Endothelial cell (in vitro differentiated cells): ENCODE results near the gene MAML2. TPM values are rescaled to one million over a fixed set of nuclear protein-coding genes. Genes with fewer than 3 reads are reported as not detected.

ENCODE experiments used
- DNase-seq: peaks from one replicate; pipeline ENCODE4 v3.0.0; 2021; ENCODE audit warnings: low spot score
- H3K27ac Mint-ChIP-seq: one replicate; pipeline ENCODE4 v1.8.0; 2021; ENCODE audit warnings: mixed read lengths, inconsistent platforms; ENCODE audit not compliant: unreplicated experiment
- H3K27me3 Mint-ChIP-seq: one replicate; pipeline ENCODE4 v1.8.0; 2021; ENCODE audit warnings: mild to moderate bottlenecking, moderate library complexity, mixed read lengths, inconsistent platforms; ENCODE audit not compliant: unreplicated experiment
- H3K36me3 Mint-ChIP-seq: one replicate; pipeline ENCODE4 v1.8.0; 2021; ENCODE audit warnings: mild to moderate bottlenecking, low read depth, mixed read lengths, inconsistent platforms; ENCODE audit not compliant: unreplicated experiment
- H3K4me1 Mint-ChIP-seq: one replicate; pipeline ENCODE4 v1.8.0; 2021; ENCODE audit warnings: mild to moderate bottlenecking, mixed read lengths, inconsistent platforms; ENCODE audit not compliant: unreplicated experiment
- H3K4me3 Mint-ChIP-seq: one replicate; pipeline ENCODE4 v1.8.0; 2021; ENCODE audit warnings: mild to moderate bottlenecking, mixed read lengths, inconsistent platforms; ENCODE audit not compliant: unreplicated experiment
- H3K9me3 Mint-ChIP-seq: one replicate; pipeline ENCODE4 v1.8.0; 2021; ENCODE audit warnings: mixed read lengths, inconsistent platforms; ENCODE audit not compliant: unreplicated experiment
- total RNA-seq: library from RNA; stranded (reverse); fragmentation: NEBNext Ultra II Directional; extraction: Animal tissue kit (Norgen Biotek cat#: 25700); gene quantifications from one replicate; pipeline ENCODE4 v1.2.1, GENCODE V29; 2021; ENCODE audit not compliant: unreplicated experiment
- TF ChIP-seq, protein P1 (sequence below): fragments of 200-600 bp; sonication (generic); IDR thresholded peaks from one replicate; pipeline ENCODE4 v1.5.0; 2021; ENCODE audit warnings: antibody characterized with exemption; ENCODE audit not compliant: unreplicated experiment

MAML2 gene
- total RNA-seq, 1 donor from 2014 or later: 6.2 TPM

DNA sequence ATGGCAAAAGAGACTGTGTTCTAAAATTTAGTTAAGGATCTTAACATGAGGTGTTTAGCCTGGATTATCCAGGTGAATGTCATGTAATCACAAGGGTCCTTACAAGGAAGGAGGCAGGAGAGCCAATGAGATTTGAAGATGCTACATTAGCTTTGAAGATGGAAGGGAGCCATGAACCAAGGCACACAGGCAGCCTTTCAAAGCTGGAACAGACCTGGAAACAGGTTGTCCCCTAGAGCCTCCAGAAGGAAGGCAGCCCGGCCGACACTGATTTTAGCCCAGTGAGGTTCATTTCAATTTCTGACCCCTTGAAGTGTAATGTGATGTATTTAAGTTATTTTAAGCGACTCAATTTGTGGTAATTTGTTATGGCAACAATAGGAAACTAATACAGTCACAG lies 223.8 kb downstream of the MAML2 start:
- H3K4me1 Mint-ChIP-seq: no peaks in the 10 kb centered on the region
- no peak overlapping the region for H3K4me3 Mint-ChIP-seq
- no peaks in the 10 kb centered on the region for H3K36me3 Mint-ChIP-seq
- H3K9me3 Mint-ChIP-seq: no peaks in the 10 kb centered on the region
- no peak overlapping the region for H3K27ac Mint-ChIP-seq
- no peak for DNase-seq
- TF ChIP-seq, protein P1, sequence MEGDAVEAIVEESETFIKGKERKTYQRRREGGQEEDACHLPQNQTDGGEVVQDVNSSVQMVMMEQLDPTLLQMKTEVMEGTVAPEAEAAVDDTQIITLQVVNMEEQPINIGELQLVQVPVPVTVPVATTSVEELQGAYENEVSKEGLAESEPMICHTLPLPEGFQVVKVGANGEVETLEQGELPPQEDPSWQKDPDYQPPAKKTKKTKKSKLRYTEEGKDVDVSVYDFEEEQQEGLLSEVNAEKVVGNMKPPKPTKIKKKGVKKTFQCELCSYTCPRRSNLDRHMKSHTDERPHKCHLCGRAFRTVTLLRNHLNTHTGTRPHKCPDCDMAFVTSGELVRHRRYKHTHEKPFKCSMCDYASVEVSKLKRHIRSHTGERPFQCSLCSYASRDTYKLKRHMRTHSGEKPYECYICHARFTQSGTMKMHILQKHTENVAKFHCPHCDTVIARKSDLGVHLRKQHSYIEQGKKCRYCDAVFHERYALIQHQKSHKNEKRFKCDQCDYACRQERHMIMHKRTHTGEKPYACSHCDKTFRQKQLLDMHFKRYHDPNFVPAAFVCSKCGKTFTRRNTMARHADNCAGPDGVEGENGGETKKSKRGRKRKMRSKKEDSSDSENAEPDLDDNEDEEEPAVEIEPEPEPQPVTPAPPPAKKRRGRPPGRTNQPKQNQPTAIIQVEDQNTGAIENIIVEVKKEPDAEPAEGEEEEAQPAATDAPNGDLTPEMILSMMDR: no peak
- no peaks in the 10 kb centered on the region for H3K27me3 Mint-ChIP-seq

DNA sequence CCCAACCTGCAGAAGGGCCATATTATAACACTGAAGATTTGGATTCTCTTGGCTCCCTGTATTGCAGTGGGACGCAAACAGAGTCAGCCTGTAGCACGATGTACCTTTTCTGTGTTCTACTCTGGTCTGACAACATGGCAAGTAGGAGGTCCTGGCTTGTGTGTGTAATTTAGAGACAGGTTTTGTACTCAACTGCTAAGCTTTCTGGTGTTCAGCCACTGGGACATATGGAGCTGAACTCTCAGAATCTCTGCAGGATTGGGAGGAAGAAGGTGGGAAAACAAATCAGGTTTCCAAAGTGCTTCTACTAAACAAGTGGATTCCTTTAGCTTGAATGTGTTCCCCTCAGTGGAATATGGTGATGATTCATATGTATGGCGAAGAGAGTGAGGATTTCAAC lies 226.6 kb downstream of the MAML2 start:
- TF ChIP-seq, protein P1: no peak
- Mint-ChIP-seq H3K4me1 (peaks cover 5% of the 10 kb centered on the region), H3K27ac (no peak overlapping the region), H3K4me3 (no peak overlapping the region), H3K9me3 (no peaks in the 10 kb centered on the region), H3K36me3 (no peaks in the 10 kb centered on the region), H3K27me3 (no peaks in the 10 kb centered on the region)
- no peak for DNase-seq

GRCh38 chr11:96114178-96115064 lies 228.6 kb downstream of the MAML2 start:
- DNase-seq: no peak
- H3K9me3 Mint-ChIP-seq: no peaks in the 10 kb centered on the region
- peaks cover 11% of the 10 kb centered on the region for H3K4me1 Mint-ChIP-seq
- H3K36me3 Mint-ChIP-seq: no peaks in the 10 kb centered on the region
- H3K4me3 Mint-ChIP-seq: no peak overlapping the region
- TF ChIP-seq, protein P1: no peak
- no peaks in the 10 kb centered on the region for H3K27me3 Mint-ChIP-seq
- no peak overlapping the region for H3K27ac Mint-ChIP-seq

DNA sequence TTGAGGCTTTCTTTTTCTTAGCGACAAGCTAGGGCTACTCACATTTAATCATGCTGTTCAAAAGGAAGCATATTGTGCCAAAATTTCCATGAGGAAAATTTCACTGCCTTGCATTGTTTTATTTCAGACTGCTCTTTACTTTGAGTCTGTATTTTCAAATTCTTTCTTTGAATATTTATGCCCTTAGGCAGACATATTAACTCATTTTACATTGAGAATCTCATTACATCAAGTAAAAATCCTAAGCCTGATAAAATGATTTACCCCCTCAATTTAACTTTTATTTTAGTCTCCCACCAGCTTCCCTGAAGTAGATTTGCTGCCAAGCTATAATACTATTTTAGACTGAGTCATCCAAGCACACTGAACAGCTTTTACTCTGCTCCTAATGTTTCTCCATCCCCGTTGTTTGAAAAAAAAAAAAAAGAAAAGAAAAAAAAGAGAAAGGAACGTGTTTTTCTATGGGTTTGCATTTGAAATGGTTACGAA lies 229.8 kb downstream of the MAML2 start:
- no peaks in the 10 kb centered on the region for H3K27me3 Mint-ChIP-seq
- no peak for DNase-seq
- H3K36me3 Mint-ChIP-seq: no peaks in the 10 kb centered on the region
- H3K4me3 Mint-ChIP-seq: no peak overlapping the region
- H3K27ac Mint-ChIP-seq: no peak overlapping the region
- H3K9me3 Mint-ChIP-seq: no peaks in the 10 kb centered on the region
- TF ChIP-seq, protein P1: no peak
- peaks cover 11% of the 10 kb centered on the region for H3K4me1 Mint-ChIP-seq
